SKM-1 treated with dmso at 0.1 percent for 144 hours (cell line): ENCODE data around the gene GTF2H4.
"Not testable (repeated sequence)": the region's sequence is repeated elsewhere in the genome, so short reads cannot be mapped to it uniquely, and the experiment has no call there.

Experiments
- DNase-seq: peaks from one replicate; lab custom pipeline; 2025; ENCODE audit not compliant: unreplicated experiment; lab: John Stamatoyannopoulos, UW

The GTF2H4 gene

GRCh38 chr6:30907758-30908591 is at the start of gene GTF2H4:
TSS of gene GTF2H4 (plus strand) at chr6:30908207.
- peak; percentile 99 for DNase-seq

GRCh38 chr6:30859726-30860125 is 48.3 kb upstream of the GTF2H4 start:
- not testable (repeated sequence) for DNase-seq

- DNase-seq, result no peak
Observed at GRCh38 chr6:30861257-30862048, 46.6 kb upstream of the GTF2H4 start.

- DNase-seq, result no peak
Observed at GRCh38 chr6:30862156-30862875, 45.7 kb upstream of the GTF2H4 start.

- DNase-seq, result no peak
Observed at GRCh38 chr6:30864325-30864724, 43.7 kb upstream of the GTF2H4 start.

GRCh38 chr6:30869241-30869749 is 38.7 kb upstream of the GTF2H4 start:
- DNase-seq, result not testable (repeated sequence)

GRCh38 chr6:30870546-30870945 is 37.5 kb upstream of the GTF2H4 start:
- DNase-seq, result no peak

GRCh38 chr6:30871592-30872183 is 36.3 kb upstream of the GTF2H4 start:
- DNase-seq, result no peak

GRCh38 chr6:30873137-30873640 is 34.8 kb upstream of the GTF2H4 start:
- no peak for DNase-seq

GRCh38 chr6:30873795-30874194 is 34.2 kb upstream of the GTF2H4 start:
- not testable (repeated sequence) for DNase-seq

GRCh38 chr6:30875244-30876038 is 32.6 kb upstream of the GTF2H4 start:
- no peak for DNase-seq

GRCh38 chr6:30876039-30876730 is 31.8 kb upstream of the GTF2H4 start:
- DNase-seq, result no peak

- peak; percentile 39 for DNase-seq
Observed at GRCh38 chr6:30877419-30878262, 30.4 kb upstream of the GTF2H4 start.

GRCh38 chr6:30879684-30880427 is 28.2 kb upstream of the GTF2H4 start:
- no peak for DNase-seq

GRCh38 chr6:30880698-30881252 is 27.2 kb upstream of the GTF2H4 start:
- no peak for DNase-seq

GRCh38 chr6:30881392-30882203 is 26.4 kb upstream of the GTF2H4 start:
- no peak for DNase-seq
